ENCODE measurements around the gene PSMD8.

The PSMD8 gene

GRCh38 chr19:38399081-38399480 is 24.7 kb downstream of the PSMD8 start:
- DNase-seq (ENCODE audit: low read depth, low spot score) = no peak
- ChIA-PET POLR2A (interaction anchor here (0.6 to 1.5 kb wide), 2 partner anchors 10 to 675 kb away, joined by 4 read pairs; no protein-coding TSS in a partner anchor), CTCF (interaction anchor here (0.9 to 1.7 kb wide), 2 partner anchors 9 to 165 kb away, joined by 3 to 4 read pairs; no protein-coding TSS in a partner anchor)
- H3K4me3 ChIP-seq (ENCODE audit: low read depth, low read length) = no peak overlapping the region
- no peak for TF ChIP-seq CTCF (IDR thresholded peaks at IDR 0.05; ENCODE audit: insufficient read depth, low read length, missing control alignments)

- no peak overlapping the region for H3K4me3 ChIP-seq (ENCODE audit: low read depth, low read length)
- DNase-seq (ENCODE audit: low read depth, low spot score) = no peak
- TF ChIP-seq CTCF (IDR thresholded peaks at IDR 0.05; ENCODE audit: insufficient read depth, low read length, missing control alignments) = no peak
- CTCF ChIA-PET = interaction anchor here (0.7 to 1.7 kb wide), 5 partner anchors 10 to 531 kb away, joined by 3 to 7 read pairs (median 3); partner anchors contain the start of genes MRPS12 and SARS2
- POLR2A ChIA-PET = interaction anchor here (1.5 kb wide), 1 partner anchor 10 kb away, joined by 4 read pairs; no protein-coding TSS in a partner anchor
Measured at GRCh38 chr19:38399537-38399936, 25.2 kb downstream of the PSMD8 start.

DNA sequence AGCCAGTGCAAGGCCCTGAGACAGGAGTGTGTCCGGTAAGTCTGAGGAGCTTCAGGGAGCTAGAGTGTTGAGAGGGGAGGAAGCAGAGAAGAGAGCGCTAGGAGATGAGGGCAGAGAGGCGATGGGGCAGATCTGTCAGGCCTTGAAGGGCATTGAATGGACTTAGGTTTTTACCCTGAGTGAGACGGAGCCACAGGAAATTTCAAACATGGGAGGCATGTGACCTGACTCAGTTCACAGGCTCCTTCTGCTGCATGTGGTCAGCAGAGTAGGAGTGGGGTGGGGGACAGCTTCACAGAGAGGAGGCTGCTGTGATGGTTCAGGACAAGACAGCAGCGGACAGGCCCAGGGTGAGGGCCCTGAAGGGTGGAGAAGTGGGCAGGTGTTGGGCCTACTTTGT is 26.0 kb downstream of the PSMD8 start:
- ChIA-PET CTCF (interaction anchor here (0.9 to 1.7 kb wide), 5 partner anchors 11 to 166 kb away, joined by 3 to 4 read pairs (median 3); partner anchors contain the start of genes GGN and SPRED3), POLR2A (no interaction called here)
- no peak for DNase-seq (ENCODE audit: low read depth, low spot score)
- no peak overlapping the region for H3K4me3 ChIP-seq (ENCODE audit: low read depth, low read length)
- no peak for TF ChIP-seq CTCF (IDR thresholded peaks at IDR 0.05; ENCODE audit: insufficient read depth, low read length, missing control alignments)

GRCh38 chr19:38401148-38401547 is 26.8 kb downstream of the PSMD8 start:
- POLR2A ChIA-PET = no interaction called here
- no peak for DNase-seq (ENCODE audit: low read depth, low spot score)
- TF ChIP-seq CTCF (IDR thresholded peaks at IDR 0.05; ENCODE audit: insufficient read depth, low read length, missing control alignments) = no peak
- H3K4me3 ChIP-seq (ENCODE audit: low read depth, low read length) = no peak overlapping the region
- CTCF ChIA-PET = interaction anchor here (1.1 kb wide), 1 partner anchor 13 kb away, joined by 3 read pairs; the partner anchor contains the start of genes GGN and SPRED3

GRCh38 chr19:38402623-38402966 is 28.2 kb downstream of the PSMD8 start:
- ChIA-PET CTCF (interaction anchor here (0.6 to 6.9 kb wide), 46 partner anchors 9 to 730 kb away, joined by 3 to 112 read pairs (median 4); partner anchors contain the start of genes EIF3K, GGN, MAP4K1 and MRPS12), POLR2A (interaction anchor here (0.8 to 1.5 kb wide), 8 partner anchors 9 to 245 kb away, joined by 3 to 7 read pairs (median 4); partner anchors contain the start of genes ACTN4, EIF3K and PSMD8)
- DNase-seq (ENCODE audit: low read depth, low spot score) = no peak
- peak overlapping the region; percentile 58 for H3K4me3 ChIP-seq (ENCODE audit: low read depth, low read length)
- TF ChIP-seq CTCF (IDR thresholded peaks at IDR 0.05; ENCODE audit: insufficient read depth, low read length, missing control alignments) = no peak

DNA sequence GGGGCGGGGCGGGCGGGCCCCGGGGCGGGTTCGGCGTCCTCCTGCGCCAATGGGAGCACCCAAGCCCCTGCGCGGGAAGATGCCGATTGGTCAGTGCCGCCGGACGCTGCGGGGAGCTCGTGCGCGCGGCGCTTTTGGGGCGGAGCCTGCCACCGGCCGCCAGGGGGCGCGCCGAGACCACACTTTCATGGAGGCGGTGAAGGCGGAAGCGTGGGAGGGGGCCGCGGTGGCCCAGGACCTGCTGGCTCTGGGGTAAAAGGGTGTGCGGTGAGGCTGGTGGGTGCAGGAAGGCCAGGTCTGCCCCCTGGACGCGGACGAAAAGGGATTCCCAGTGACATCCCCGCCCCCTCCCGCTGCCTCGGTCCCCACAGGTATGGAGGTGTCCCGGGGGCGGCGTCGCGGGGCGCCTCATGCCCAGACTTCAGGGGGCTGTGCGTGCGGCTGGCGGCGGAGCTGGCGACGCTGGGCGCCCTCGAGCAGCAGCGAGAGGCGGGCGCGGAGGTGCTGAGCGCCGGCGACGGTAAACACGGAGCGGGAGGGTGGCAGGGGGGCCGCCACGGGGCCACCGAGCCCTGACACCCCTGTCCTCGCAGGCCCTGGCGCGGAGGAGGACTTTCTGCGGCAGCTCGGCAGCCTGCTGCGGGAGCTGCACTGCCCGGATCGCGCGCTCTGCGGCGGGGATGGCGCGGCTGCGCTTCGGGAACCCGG is 28.8 kb downstream of the PSMD8 start, which contains the start of gene FAM98C:
Gene FAM98C (plus strand): TSS at position 127 of the 708 bp plus-strand sequence. CDS start 61 bp downstream, at position 188.
- ChIA-PET POLR2A (interaction anchor here (0.8 to 1.5 kb wide), 8 partner anchors 8 to 244 kb away, joined by 3 to 7 read pairs (median 4); partner anchors contain the start of genes ACTN4, EIF3K and PSMD8), CTCF (interaction anchor here (0.6 to 6.9 kb wide), 50 partner anchors 9 to 730 kb away, joined by 3 to 112 read pairs (median 4); partner anchors contain the start of genes EIF3K, GGN, MAP4K1 and MRPS12)
- DNase-seq (ENCODE audit: low read depth, low spot score) = peak; percentile 46
- peak; percentile 90 for TF ChIP-seq CTCF (IDR thresholded peaks at IDR 0.05; ENCODE audit: insufficient read depth, low read length, missing control alignments)
- peak within 1 kb of the TSS; percentile 95 for H3K4me3 ChIP-seq (ENCODE audit: low read depth, low read length)
